Psoas muscle (tissue), 8 donors: ENCODE measurements around the gene IPO9. TPM values are rescaled to one million over a fixed set of nuclear protein-coding genes. Genes with fewer than 3 reads are reported as not detected.

Source experiments
- ATAC-seq, 4 donors: fragments of 200-7000 bp; cut with Tn5 transposase; one replicate each; pipeline ENCODE4 v1.9.1; 2020; ENCODE audit warnings: moderate library complexity in 3 of 4, mild to moderate bottlenecking in 2 of 4
- DNase-seq, 2 donors: peaks; one replicate each; pipeline ENCODE4 v3.0.0-alpha.2; 2020
- H3K27ac ChIP-seq: fragments of 200-600 bp; one replicate; pipeline ENCODE4 v1.8.0; 2022
- H3K27me3 ChIP-seq, 3 donors: fragments of 200-600 bp in 1 of 3; one replicate each; pipeline versions ENCODE4 v1.6.1 to v1.8.0; 2013 to 2022; ENCODE audit warnings: low read length in 2 of 3, mild to moderate bottlenecking in 2 of 3, moderate library complexity in 1 of 3; ENCODE audit not compliant: insufficient read depth in 3 of 3
- H3K36me3 ChIP-seq, 2 donors: fragments of 200-600 bp in 1 of 2; one replicate each; pipeline versions ENCODE4 v1.6.1 to v1.8.0; 2013 to 2022; ENCODE audit warnings: low read depth in 1 of 2, mild to moderate bottlenecking in 1 of 2, moderate library complexity in 1 of 2; ENCODE audit not compliant: insufficient read depth in 1 of 2
- H3K4me1 ChIP-seq: fragments of 200-600 bp; one replicate; pipeline ENCODE4 v1.8.0; 2022
- H3K4me3 ChIP-seq: fragments of 200-600 bp; one replicate; pipeline ENCODE4 v1.8.0; 2022; ENCODE audit warnings: mild to moderate bottlenecking
- H3K9me3 ChIP-seq: fragments of 200-600 bp; one replicate; pipeline ENCODE4 v1.8.0; 2022
- WGBS, 3 donors: extraction: QIAGEN DNeasy Blood & Tissue Kit; methylation state at CpG; one replicate each; pipeline versions ENCODE4 v1.1.6 to v1.1.7; 2013; 5-methylcytosine and 5-hydroxymethylcytosine counted together
- intact Hi-C, 2 donors: fragments of 100-400 bp; cut with DNase I; formaldehyde crosslinking; loops; one replicate each; pipeline versions ENCODE4 v1.11.0 to v1.14.2; 2022
- polyA plus RNA-seq, 3 donors: library from polyadenylated mRNA; stranded (reverse); fragments of 200-250 nt; gene quantifications; one replicate each; pipeline ENCODE4 v1.2.3, GENCODE V29; 2013
- total RNA-seq, 4 donors: library from RNA; stranded (reverse); fragmentation: NEBNext Ultra II Directional in 2 of 4; extraction: Animal tissue kit (Norgen Biotek cat#: 25700) in 2 of 4; gene quantifications; one replicate each; pipeline versions ENCODE4 v1.2.1 to v1.2.4, GENCODE V29; 2021 to 2023
- TF ChIP-seq, protein P1 (sequence below): fragments of 200-600 bp; IDR thresholded peaks from one replicate; pipeline ENCODE4 v1.8.0; 2022; ENCODE audit warnings: antibody characterized with exemption
- donor health status: healthy with polysubstance abuse.
- donor health status: DM: no; HTN: no; CAD: no; lungs with moderate emphysema.
- donor health status: Bipolar disorder and iron deficiency.
- donor health status: healthy.
- donor health status: DM: yes; HTN: yes; CAD: no.
- donor health status: DM: no; HTN: no; CAD: no.
- donor health status: DM: no; HTN: no; CAD: no.
- donor health status: DM: yes; HTN: yes; CAD: no.

IPO9 gene
- total and polyA plus RNA-seq, 7 donors, result 6.6 to 26.9 (median 20.1) TPM

DNA sequence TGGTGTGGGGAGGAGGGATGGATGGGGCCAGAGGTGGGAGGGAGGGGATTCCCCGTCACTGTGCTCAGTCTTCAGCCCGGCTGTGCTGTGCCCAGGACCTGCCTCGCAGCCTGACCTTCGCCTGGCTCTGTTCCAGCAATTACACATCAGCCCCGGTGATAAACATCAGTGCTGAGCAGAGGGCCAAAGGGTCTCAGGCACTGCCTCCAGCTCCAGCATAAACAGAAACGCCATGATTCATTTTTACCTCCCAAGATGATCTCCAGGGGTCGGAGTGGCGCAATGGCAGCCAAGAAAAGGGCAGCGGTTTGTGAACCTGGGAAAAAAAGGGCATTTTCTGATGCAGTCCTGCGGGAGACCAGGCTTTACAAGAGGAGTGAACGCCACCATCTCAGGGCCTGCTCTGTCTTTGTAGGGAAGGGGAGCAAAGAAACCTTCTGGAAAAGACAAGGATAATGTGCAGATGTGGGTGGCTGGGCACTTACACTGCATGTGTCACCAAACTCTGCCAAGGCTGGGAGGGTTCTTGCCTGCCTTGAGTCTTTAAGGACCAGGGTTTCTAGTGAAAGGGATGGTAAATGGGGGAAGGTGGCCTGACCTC lies 87.8 kb downstream of the IPO9 start:
- DNase-seq (peak; percentile 74 to 88), ATAC-seq (peak; percentile 52 to 82 (median 76))
- Histone ChIP-seq H3K27me3 (no peaks in the 10 kb centered on the region), H3K4me1 (peaks cover 45% of the 10 kb centered on the region), H3K27ac (peak overlapping the region; percentile 63), H3K36me3 (peaks cover 0 to 4% of the 10 kb centered on the region in 2 donors), H3K9me3 (no peaks in the 10 kb centered on the region), H3K4me3 (no peak overlapping the region)
- TF ChIP-seq, protein P1, sequence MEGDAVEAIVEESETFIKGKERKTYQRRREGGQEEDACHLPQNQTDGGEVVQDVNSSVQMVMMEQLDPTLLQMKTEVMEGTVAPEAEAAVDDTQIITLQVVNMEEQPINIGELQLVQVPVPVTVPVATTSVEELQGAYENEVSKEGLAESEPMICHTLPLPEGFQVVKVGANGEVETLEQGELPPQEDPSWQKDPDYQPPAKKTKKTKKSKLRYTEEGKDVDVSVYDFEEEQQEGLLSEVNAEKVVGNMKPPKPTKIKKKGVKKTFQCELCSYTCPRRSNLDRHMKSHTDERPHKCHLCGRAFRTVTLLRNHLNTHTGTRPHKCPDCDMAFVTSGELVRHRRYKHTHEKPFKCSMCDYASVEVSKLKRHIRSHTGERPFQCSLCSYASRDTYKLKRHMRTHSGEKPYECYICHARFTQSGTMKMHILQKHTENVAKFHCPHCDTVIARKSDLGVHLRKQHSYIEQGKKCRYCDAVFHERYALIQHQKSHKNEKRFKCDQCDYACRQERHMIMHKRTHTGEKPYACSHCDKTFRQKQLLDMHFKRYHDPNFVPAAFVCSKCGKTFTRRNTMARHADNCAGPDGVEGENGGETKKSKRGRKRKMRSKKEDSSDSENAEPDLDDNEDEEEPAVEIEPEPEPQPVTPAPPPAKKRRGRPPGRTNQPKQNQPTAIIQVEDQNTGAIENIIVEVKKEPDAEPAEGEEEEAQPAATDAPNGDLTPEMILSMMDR, result no peak
- intact Hi-C loops, result no loop called here
- 30 to 40% (median 35%) methylated on average over 11 of the region's 11 CpGs for WGBS, 3 donors

DNA sequence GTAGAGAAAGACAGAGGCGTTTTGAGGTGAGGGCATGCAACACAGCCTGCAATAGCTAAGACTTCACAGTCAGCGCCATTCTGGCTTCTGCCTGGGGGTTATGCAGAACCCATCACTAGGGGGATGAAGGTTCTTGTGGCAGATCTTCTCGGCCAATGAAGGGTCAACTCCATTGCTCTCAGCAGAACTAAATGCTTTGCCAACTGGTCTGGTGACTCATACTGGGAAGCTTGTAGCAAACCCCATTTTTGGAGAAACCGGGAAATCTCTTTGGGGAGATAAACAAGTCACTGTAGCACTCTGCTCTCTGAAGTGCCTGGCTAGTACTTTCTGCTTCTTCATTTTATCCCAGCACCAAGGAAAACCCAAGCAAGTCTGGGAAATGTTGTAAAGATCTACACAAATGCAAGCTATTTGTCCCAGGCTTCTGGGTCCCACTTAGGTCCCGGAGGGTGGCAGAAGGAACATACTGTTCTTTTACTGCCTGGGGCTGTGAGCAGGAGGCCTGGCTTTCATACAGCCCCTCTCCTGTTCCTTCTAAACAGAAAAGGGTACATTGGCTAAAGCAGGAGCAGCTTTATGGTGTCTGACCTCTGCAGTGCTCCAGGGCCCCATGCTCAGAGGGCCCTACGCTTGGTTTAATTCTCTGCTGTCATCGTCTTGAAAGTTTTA lies 88.5 kb downstream of the IPO9 start:
- Histone ChIP-seq H3K4me1 (peaks cover 50% of the 10 kb centered on the region), H3K9me3 (no peaks in the 10 kb centered on the region), H3K4me3 (no peak overlapping the region), H3K27me3 (no peaks in the 10 kb centered on the region), H3K36me3 (peaks cover 0 to 4% of the 10 kb centered on the region in 2 donors), H3K27ac (peak overlapping the region; percentile 63)
- WGBS, 3 donors, result 46 to 69% (median 53%) methylated on average over 7 of the region's 7 CpGs
- TF ChIP-seq, protein P1, result no peak
- intact Hi-C loops, result no loop called here
- peak in 1 of 2 donors; percentile 46 for DNase-seq
- ATAC-seq, result peak; percentile 37 to 73 (median 48)

DNA sequence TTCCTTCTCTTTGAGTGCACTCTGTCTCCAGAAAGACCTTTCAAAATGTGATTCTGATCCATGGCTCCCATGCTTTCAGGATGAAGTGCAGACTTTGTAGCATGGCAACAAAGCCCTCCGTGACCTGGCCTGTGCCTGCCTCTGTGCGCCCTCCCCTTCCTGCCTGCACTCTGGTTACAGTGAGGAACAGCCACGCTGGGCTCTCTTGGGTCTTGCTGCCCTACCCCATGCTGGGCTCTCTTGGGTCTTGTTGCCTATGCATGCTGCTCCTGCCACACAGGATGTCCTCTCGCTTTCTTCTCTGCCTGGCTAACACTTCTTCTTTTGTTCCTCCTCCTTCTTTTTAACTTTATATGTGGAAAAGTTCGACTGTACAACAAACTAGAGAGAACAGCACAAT lies 89.4 kb downstream of the IPO9 start:
- WGBS, 3 donors, result 76 to 91% (median 81%) methylated on average over 5 of the region's 5 CpGs
- Histone ChIP-seq H3K27ac (peak overlapping the region; percentile 63), H3K27me3 (no peaks in the 10 kb centered on the region), H3K4me3 (no peak overlapping the region), H3K9me3 (no peaks in the 10 kb centered on the region), H3K36me3 (no peaks in the 10 kb centered on the region), H3K4me1 (peaks cover 46% of the 10 kb centered on the region)
- TF ChIP-seq, protein P1, result no peak
- DNase-seq (peak in 1 of 2 donors; percentile 23), ATAC-seq (no peak)
- intact Hi-C loops, result no loop called here

DNA sequence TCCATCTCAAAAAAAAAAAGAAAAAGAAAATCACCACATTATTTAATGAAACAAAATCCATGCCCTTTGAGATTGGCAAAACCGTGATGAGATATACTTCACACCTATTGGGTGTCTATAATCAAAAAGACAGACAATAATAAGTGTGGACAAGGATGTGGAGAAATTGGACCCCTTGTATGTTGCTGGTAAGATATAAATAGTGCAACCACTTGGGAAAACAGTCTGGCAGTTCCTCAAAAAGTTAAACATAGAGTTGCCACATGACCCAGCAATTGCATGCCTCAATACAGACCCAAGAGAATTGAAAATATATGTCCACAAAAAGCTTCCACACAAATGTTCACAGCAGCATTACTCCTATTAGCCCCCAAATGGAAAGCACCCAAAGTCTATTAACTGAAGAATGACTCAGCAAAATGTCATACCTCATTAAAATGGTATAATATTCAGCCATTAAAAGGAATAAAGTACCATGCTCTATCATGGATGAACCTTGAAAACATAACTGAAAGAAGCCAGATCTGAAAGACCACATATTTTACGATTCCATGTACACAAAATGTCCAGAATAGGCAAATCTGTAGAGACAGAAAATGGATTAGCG lies 93.1 kb downstream of the IPO9 start:
- no peak overlapping the region for H3K4me3 ChIP-seq
- H3K27ac ChIP-seq, result peak overlapping the region; percentile 19
- peak in 1 of 4 donors; percentile 29 for ATAC-seq
- WGBS, 3 donors, result 82 to 94% (median 84%) methylated on average over 3 of the region's 3 CpGs
- H3K9me3 ChIP-seq, result no peaks in the 10 kb centered on the region
- intact Hi-C loops, result no loop called here
- TF ChIP-seq, protein P1, result no peak
- no peak for DNase-seq
- H3K4me1 ChIP-seq, result peaks cover 44% of the 10 kb centered on the region
- H3K36me3 ChIP-seq, result no peaks in the 10 kb centered on the region
- no peaks in the 10 kb centered on the region for H3K27me3 ChIP-seq
